Body of pancreas (tissue), 4 donors: ENCODE results near the gene SEMA3E. TPM values are rescaled to one million over a fixed set of nuclear protein-coding genes. Genes with fewer than 3 reads are reported as not detected.

Experiments used
- ATAC-seq: fragments of 150-250 bp; one replicate; pipeline ENCODE4 v1.9.1; 2016
- DNase-seq, 4 donors: peaks; one replicate each; pipeline ENCODE4 v3.0.0-alpha.2; 2019
- H3K27ac ChIP-seq, 4 donors: fragments of 200-600 bp; sonication (generic); 1 replicate in 3 of 4; 2 replicates in 1 of 4; pipeline versions ENCODE4 v1.5.1 to v1.6.1; 2016 to 2019; ENCODE audit warnings: mild to moderate bottlenecking in 1 of 4, mixed read lengths in 1 of 4, moderate library complexity in 1 of 4
- H3K27me3 ChIP-seq, 2 donors: fragments of 200-600 bp; sonication (generic); one replicate each; pipeline ENCODE4 v1.6.0; 2016; ENCODE audit warnings: mild to moderate bottlenecking in 1 of 2
- H3K36me3 ChIP-seq, 2 donors: fragments of 200-600 bp; sonication (generic); replicated peaks in 1 of 2; 2 replicates each; pipeline ENCODE4 v1.5.1; 2016; ENCODE audit warnings: low read depth in 2 of 2; ENCODE audit not compliant: insufficient read depth in 1 of 2
- H3K4me1 ChIP-seq: fragments of 200-600 bp; sonication (generic); one replicate; pipeline ENCODE4 v1.6.0; 2016
- H3K4me3 ChIP-seq, 2 donors: fragments of 200-600 bp; sonication (generic); 1 replicate in 1 of 2; 2 replicates in 1 of 2; pipeline ENCODE4 v1.5.1; 2016 to 2019
- H3K9me3 ChIP-seq, 3 donors: fragments of 200-600 bp; sonication (generic); 1 replicate in 2 of 3; 2 replicates in 1 of 3; pipeline ENCODE4 v1.5.1; 2016
- CTCF ChIP-seq, 7 experiments: fragments of 450-650 bp in 4 of 7; fragments of 200-600 bp in 3 of 7; sonication (generic) in 3 of 7; IDR thresholded peaks; one replicate each; pipeline ENCODE4 v1.5.1; 2016 to 2019; ENCODE audit warnings: antibody characterized with exemption in 7 of 7
- POLR2A ChIP-seq, 3 donors: fragments of 450-650 bp; IDR thresholded peaks; one replicate each; pipeline ENCODE4 v1.6.1; 2016; ENCODE audit warnings: antibody characterized with exemption in 3 of 3, mild to moderate bottlenecking in 2 of 3
- WGBS, 2 donors: methylation state at CpG; one replicate each; pipeline ENCODE4 v1.1.5; 2017; 5-methylcytosine and 5-hydroxymethylcytosine counted together
- intact Hi-C: fragments of 100-400 bp; cut with DNase I; formaldehyde crosslinking; loops from one replicate; pipeline ENCODE4 v1.15.1; 2023
- total RNA-seq, 2 donors: library from RNA; depleted of rRNA; stranded (reverse); fragments of >200 nt; gene quantifications; one replicate each; pipeline ENCODE4 v1.1.0, GENCODE V29; 2016

The SEMA3E gene
- 10 to 100 TPM in 1 of 2 donors, under 1 TPM in 1; under 0.01 to 20.5 TPM for total RNA-seq

GRCh38 chr7:83648464-83649241 lies at the start of gene SEMA3E:
TSS of gene SEMA3E (minus strand) at chr7:83649139.
- ATAC-seq (peak; percentile 47), DNase-seq (peak in 3 of 4 donors; percentile 13 to 59 (median 22))
- Histone ChIP-seq H3K27me3 (peaks cover 0 to 3% of the 10 kb centered on the region in 2 donors), H3K4me1 (peaks cover 11% of the 10 kb centered on the region), H3K27ac (peak within 1 kb of the TSS in 1 of 4 donors; percentile 40), H3K4me3 (no peak within 1 kb of the TSS), H3K9me3 (no peaks in the 10 kb centered on the region), H3K36me3 (no peaks in the 10 kb centered on the region)
- intact Hi-C loops: no loop called here
- TF ChIP-seq CTCF (IDR thresholded peaks at IDR 0.05): no peak
- TF ChIP-seq POLR2A (IDR thresholded peaks at IDR 0.05): no peak
- 4% methylated on average over 25 of the region's 25 CpGs for WGBS, 2 donors

- WGBS, 2 donors: 50 to 59% methylated on average over 5 of the region's 5 CpGs
- Histone ChIP-seq H3K27me3 (no peaks in the 10 kb centered on the region), H3K9me3 (no peaks in the 10 kb centered on the region), H3K4me1 (no peaks in the 10 kb centered on the region), H3K4me3 (no peak overlapping the region), H3K27ac (no peak overlapping the region), H3K36me3 (no peaks in the 10 kb centered on the region)
- ATAC-seq (no peak), DNase-seq (no peak)
- TF ChIP-seq POLR2A (IDR thresholded peaks at IDR 0.05) (no peak), CTCF (IDR thresholded peaks at IDR 0.05) (no peak)
- intact Hi-C loops: no loop called here
Observed at GRCh38 chr7:83697804-83698530, 49.0 kb upstream of the SEMA3E start.

- no peak for TF ChIP-seq CTCF (IDR thresholded peaks at IDR 0.05)
- TF ChIP-seq POLR2A (IDR thresholded peaks at IDR 0.05): no peak
- intact Hi-C loops: no loop called here
- ATAC-seq (no peak), DNase-seq (no peak)
- no peaks in the 10 kb centered on the region for H3K27me3 ChIP-seq
- no peak overlapping the region for H3K4me3 ChIP-seq
- no peaks in the 10 kb centered on the region for H3K36me3 ChIP-seq
- no peaks in the 10 kb centered on the region for H3K4me1 ChIP-seq
- WGBS, 2 donors: 76 to 84% methylated on average over 2 of the region's 2 CpGs
- H3K9me3 ChIP-seq: no peaks in the 10 kb centered on the region
- H3K27ac ChIP-seq: no peak overlapping the region
Observed at GRCh38 chr7:83696101-83696500, 47.2 kb upstream of the SEMA3E start.

- 47% methylated on average over 3 of the region's 3 CpGs for WGBS, 2 donors
- Histone ChIP-seq H3K27me3 (no peaks in the 10 kb centered on the region), H3K9me3 (no peaks in the 10 kb centered on the region), H3K36me3 (no peaks in the 10 kb centered on the region), H3K27ac (no peak overlapping the region), H3K4me3 (no peak overlapping the region), H3K4me1 (no peaks in the 10 kb centered on the region)
- DNase-seq (no peak), ATAC-seq (no peak)
- intact Hi-C loops: no loop called here
- TF ChIP-seq CTCF (IDR thresholded peaks at IDR 0.05): no peak
- no peak for TF ChIP-seq POLR2A (IDR thresholded peaks at IDR 0.05)
Observed at GRCh38 chr7:83695128-83695960, 46.4 kb upstream of the SEMA3E start.
